Tibial artery (tissue), 4 donors: ENCODE results near the gene UBA52.

ENCODE experiments used
- DNase-seq, 2 donors: peaks; one replicate each; pipeline ENCODE4 v3.0.0-alpha.2; 2019
- H3K27ac ChIP-seq, 2 donors: fragments of 200-600 bp; sonication (generic) in 1 of 2; 1 replicate in 1 of 2; 2 replicates in 1 of 2; pipeline ENCODE4 v1.5.1; 2018 to 2019; ENCODE audit warnings: mild to moderate bottlenecking in 1 of 2
- H3K27me3 ChIP-seq, 2 donors: fragments of 200-600 bp; sonication (generic) in 1 of 2; one replicate each; pipeline versions ENCODE4 v1.5.1 to v1.6.0; 2016 to 2019
- H3K36me3 ChIP-seq, 3 donors: fragments of 200-600 bp; sonication (generic) in 2 of 3; one replicate each; pipeline ENCODE4 v1.5.1; 2016 to 2019; ENCODE audit warnings: mild to moderate bottlenecking in 2 of 3
- H3K4me1 ChIP-seq, 4 donors: fragments of 200-600 bp; sonication (generic) in 2 of 4; 1 replicate in 3 of 4; 2 replicates in 1 of 4; pipeline ENCODE4 v1.5.1; 2016 to 2019
- H3K4me3 ChIP-seq, 2 donors: fragments of 200-600 bp; sonication (generic) in 1 of 2; 1 replicate in 1 of 2; 2 replicates in 1 of 2; pipeline ENCODE4 v1.5.1; 2018 to 2019; ENCODE audit warnings: mild to moderate bottlenecking in 2 of 2
- H3K9me3 ChIP-seq, 3 donors: fragments of 200-600 bp; sonication (generic) in 1 of 3; one replicate each; pipeline ENCODE4 v1.5.1; 2016 to 2019
- intact Hi-C: fragments of 100-400 bp; cut with DNase I; formaldehyde crosslinking; loops from one replicate; pipeline ENCODE4 v1.15.0; 2023; ENCODE audit warnings: low total_unique reads
- TF ChIP-seq, protein P1 (sequence below), 2 experiments: fragments of 200-600 bp in 1 of 2; fragments of 450-650 bp in 1 of 2; IDR thresholded peaks; one replicate each; pipeline ENCODE4 v1.5.1; 2017 to 2019; ENCODE audit warnings: antibody characterized with exemption in 2 of 2, mild to moderate bottlenecking in 1 of 2, moderate library complexity in 1 of 2

UBA52 gene

DNA sequence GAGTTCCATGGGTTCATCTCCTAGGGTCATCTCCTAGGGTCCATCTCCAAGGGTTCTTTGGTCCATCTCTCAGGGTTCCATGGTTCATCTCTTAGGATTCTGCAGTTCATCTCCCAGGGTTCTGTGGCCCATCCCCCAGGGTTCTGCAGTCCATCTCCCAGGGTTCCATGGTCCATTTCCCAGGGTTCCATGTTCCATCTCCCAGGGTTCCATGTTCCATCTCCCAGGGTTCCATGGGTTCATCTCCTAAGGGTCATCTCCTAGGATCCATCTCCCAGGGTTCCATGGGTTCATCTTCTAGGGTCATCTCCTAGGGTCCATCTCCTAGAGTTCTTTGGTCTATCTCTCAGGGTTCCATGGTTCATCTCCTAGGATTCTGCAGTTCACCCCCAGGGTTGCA, 45.9 kb downstream of the UBA52 start:
- Histone ChIP-seq H3K27me3 (peaks cover 6 to 68% of the 10 kb centered on the region in 2 donors), H3K4me3 (no peak overlapping the region), H3K4me1 (peaks cover 0 to 11% (median 7%) of the 10 kb centered on the region in 4 donors), H3K27ac (no peak overlapping the region), H3K9me3 (no peaks in the 10 kb centered on the region), H3K36me3 (no peaks in the 10 kb centered on the region)
- intact Hi-C loops: no loop called here
- TF ChIP-seq, protein P1, sequence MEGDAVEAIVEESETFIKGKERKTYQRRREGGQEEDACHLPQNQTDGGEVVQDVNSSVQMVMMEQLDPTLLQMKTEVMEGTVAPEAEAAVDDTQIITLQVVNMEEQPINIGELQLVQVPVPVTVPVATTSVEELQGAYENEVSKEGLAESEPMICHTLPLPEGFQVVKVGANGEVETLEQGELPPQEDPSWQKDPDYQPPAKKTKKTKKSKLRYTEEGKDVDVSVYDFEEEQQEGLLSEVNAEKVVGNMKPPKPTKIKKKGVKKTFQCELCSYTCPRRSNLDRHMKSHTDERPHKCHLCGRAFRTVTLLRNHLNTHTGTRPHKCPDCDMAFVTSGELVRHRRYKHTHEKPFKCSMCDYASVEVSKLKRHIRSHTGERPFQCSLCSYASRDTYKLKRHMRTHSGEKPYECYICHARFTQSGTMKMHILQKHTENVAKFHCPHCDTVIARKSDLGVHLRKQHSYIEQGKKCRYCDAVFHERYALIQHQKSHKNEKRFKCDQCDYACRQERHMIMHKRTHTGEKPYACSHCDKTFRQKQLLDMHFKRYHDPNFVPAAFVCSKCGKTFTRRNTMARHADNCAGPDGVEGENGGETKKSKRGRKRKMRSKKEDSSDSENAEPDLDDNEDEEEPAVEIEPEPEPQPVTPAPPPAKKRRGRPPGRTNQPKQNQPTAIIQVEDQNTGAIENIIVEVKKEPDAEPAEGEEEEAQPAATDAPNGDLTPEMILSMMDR (IDR thresholded peaks at IDR 0.05): no peak
- DNase-seq: no peak

DNA sequence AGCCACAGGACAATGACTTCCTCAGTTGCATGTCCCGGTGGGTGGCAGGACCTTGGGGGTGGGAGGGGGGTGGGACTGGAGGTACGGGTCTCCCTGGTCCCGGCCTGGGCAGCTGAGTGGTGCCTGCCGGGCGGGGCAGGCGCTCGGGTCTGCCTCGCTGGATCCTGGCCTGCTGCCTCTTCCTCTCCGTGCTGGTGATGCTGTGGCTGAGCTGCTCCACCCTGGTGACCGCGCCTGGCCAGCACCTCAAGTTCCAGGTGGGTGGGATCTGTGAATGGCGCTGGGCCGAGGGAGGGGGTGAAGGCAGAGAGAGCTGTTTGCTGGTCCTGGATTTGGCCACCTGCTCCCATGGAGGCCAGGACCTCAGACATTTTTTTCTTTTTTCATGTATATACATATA, 46.6 kb downstream of the UBA52 start:
- TF ChIP-seq, protein P1 (IDR thresholded peaks at IDR 0.05): no peak
- no peak for DNase-seq
- Histone ChIP-seq H3K4me3 (no peak overlapping the region), H3K27me3 (peaks cover 0 to 63% of the 10 kb centered on the region in 2 donors), H3K4me1 (peaks cover 0 to 5% (median under 1%) of the 10 kb centered on the region in 4 donors), H3K9me3 (no peaks in the 10 kb centered on the region), H3K27ac (no peak overlapping the region), H3K36me3 (no peaks in the 10 kb centered on the region)
- intact Hi-C loops: no loop called here

DNA sequence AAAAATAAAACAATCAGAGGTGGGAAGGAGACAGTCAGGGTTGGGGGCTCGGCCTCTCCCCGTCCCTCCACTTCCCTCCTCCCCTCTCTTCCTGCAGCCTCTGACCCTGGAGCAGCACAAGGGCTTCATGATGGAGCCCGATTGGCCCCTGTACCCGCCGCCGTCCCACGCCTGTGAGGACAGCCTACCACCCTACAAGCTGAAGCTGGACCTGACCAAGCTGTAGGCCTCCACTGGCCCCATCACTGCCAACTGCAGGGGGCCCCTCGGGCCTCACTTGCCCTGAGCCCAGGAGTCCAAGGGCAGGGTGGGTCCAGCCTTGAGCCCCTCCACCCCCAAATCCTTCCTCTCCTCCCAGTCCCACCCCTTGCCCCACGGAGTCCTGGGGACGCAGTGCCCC, 48.7 kb downstream of the UBA52 start:
- intact Hi-C loops: no loop called here
- Histone ChIP-seq H3K36me3 (no peaks in the 10 kb centered on the region), H3K9me3 (no peaks in the 10 kb centered on the region), H3K27ac (no peak overlapping the region), H3K4me3 (no peak overlapping the region), H3K27me3 (peaks cover 0 to 43% of the 10 kb centered on the region in 2 donors), H3K4me1 (no peaks in the 10 kb centered on the region)
- no peak for DNase-seq
- TF ChIP-seq, protein P1 (IDR thresholded peaks at IDR 0.05): no peak

DNA sequence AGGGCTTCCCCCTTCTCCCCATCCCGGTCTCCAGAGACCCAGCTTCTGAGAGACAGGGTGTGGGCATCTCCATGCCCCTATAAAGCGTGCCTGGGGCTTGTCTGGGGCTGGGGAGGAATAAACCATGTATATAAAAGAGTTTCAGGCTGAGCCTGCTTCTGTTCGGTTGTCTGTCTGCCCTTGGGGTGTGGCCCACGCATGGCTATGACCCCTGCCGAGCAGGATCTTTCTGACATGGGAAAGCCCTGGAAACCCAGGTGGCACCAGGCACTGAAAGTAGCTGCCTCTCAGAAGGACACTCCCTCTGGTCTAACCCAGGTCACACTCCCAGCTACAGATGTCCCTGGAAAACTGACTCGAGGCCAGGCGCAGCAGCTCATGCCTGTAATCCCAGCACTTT, 49.2 kb downstream of the UBA52 start:
- H3K27me3 ChIP-seq: peaks cover 0 to 37% of the 10 kb centered on the region in 2 donors
- no peak for DNase-seq
- H3K4me1 ChIP-seq: no peaks in the 10 kb centered on the region
- intact Hi-C loops: no loop called here
- H3K27ac ChIP-seq: no peak overlapping the region
- H3K4me3 ChIP-seq: no peak overlapping the region
- H3K9me3 ChIP-seq: no peaks in the 10 kb centered on the region
- H3K36me3 ChIP-seq: no peaks in the 10 kb centered on the region
- TF ChIP-seq, protein P1 (IDR thresholded peaks at IDR 0.05): no peak

DNA sequence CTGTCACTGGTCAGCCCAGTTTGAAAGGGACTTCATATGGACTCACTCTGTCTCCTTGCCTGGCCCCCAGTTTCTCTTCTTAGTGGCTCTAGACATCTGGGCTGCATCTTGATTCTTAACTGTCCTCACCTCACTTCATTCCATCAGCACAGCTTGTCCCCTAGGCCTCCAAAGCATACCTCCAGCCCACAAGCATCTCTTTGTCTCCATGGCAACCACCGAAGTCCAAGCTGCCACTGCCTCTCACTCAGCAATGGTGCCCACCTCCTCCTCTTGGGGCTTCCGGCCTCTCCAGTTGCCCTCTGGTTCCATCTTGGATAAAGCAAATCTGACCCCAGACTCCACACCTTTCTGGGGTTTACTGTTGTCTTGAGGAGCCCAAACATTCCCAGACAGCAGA, 55.2 kb downstream of the UBA52 start:
- peaks cover 0 to 4% of the 10 kb centered on the region in 2 donors for H3K27me3 ChIP-seq
- H3K36me3 ChIP-seq: no peaks in the 10 kb centered on the region
- intact Hi-C loops: no loop called here
- no peak overlapping the region for H3K4me3 ChIP-seq
- DNase-seq: no peak
- TF ChIP-seq, protein P1 (IDR thresholded peaks at IDR 0.05): no peak
- H3K27ac ChIP-seq: no peak overlapping the region
- H3K9me3 ChIP-seq: no peaks in the 10 kb centered on the region
- peaks cover 0 to 18% (median 6%) of the 10 kb centered on the region in 4 donors for H3K4me1 ChIP-seq
